ENCODE measurements around the gene ABCG8.
A peak's percentile ranks its signal among the peaks of the same experiment; 100 is the strongest.
"Not testable (repeated sequence)": the region's sequence is repeated elsewhere in the genome, so short reads cannot be mapped to it uniquely, and the experiment has no call there.

ABCG8 gene

DNA sequence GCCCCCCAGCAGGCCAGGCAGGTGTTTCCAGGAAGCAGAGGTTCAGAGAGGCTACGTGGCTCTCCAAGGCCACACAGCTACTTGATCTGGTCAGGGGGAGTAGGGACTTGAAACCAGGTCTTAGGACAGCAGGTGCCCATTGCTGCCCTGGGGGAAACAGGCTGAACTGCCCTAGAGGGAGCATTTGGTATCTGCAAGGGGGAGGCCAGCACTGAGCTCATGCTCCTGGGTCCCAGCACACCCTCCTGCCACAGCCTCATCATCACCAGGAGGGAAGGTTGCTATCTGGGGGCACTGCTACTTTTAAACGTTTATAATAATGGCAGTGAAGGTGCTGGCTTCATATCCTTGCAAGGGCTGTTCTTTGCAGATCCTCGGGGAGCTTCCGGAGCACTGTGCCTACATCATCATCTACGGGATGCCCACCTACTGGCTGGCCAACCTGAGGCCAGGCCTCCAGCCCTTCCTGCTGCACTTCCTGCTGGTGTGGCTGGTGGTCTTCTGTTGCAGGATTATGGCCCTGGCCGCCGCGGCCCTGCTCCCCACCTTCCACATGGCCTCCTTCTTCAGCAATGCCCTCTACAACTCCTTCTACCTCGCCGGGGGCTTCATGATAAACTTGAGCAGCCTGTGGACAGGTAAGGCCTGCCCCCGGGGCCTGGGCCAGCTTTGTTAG lies 36.1 kb downstream of the ABCG8 start:
- DNase-seq, result no peak

DNA sequence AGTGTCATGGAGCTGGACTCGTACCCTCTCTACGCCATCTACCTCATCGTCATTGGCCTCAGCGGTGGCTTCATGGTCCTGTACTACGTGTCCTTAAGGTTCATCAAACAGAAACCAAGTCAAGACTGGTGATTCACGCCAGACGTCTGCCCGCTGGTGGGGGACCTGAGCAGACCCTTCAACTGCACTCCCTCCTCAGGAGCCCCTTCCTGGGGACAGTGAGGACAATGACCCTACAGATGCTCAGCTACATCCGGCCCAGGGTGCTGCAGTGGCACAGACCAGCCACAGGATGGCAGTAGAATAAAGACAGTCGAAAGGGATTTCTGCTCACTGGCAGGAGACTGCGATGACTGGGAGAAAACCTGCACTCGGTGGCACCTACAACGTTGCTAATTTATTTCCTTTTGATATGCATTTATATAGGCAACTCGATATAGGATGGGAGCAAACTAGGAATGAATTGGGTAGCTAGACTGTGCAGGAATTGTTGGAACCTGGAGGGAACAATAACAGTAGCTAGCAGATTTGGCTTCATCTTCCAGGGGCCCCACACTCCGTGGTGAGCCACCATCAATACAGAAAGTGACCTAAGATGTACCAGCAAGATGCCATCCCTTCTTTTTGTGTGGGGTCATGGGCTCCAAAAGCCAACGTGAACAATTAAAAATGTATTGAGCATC lies 39.2 kb downstream of the ABCG8 start:
- DNase-seq, result peak; percentile 3

DNA sequence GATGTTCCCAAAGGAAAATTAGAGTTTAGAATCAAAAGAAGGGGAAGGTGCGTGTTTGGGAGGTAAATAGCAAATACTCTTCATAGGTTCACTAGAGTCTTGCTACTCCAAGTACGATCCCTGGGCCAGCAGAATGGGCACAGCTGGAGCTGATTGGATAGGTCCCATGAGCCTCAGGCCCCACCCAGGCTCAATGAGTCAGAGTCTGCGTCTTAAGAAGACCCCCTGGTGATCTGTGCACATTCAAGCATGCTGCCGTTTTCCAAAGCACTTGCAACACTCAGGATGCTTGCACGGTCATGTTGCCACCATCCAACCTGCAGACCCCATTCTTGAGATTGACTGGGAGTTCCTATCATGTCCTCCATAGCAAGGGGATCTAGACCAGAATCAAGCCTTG lies 40.5 kb downstream of the ABCG8 start:
- DNase-seq, result no peak

DNA sequence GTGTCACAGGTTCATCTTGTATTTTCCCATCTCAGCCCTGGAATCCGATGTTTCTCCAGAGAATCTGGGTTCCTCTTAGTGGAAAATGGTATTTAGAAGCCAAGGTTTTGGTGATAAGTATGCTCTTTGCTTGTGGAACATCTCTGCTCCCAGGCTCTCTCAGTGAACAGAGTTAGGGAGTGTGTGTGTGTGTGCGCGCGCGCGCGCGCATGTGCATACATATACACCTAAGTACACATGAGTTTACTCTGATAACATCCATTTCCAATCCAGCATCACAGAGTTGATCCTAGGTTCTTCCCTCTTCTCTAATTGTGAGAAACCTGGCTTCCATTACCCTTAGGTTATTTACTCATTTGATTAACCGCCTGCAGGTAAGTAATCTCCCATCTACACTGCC lies 41.7 kb downstream of the ABCG8 start:
- no peak for DNase-seq

DNA sequence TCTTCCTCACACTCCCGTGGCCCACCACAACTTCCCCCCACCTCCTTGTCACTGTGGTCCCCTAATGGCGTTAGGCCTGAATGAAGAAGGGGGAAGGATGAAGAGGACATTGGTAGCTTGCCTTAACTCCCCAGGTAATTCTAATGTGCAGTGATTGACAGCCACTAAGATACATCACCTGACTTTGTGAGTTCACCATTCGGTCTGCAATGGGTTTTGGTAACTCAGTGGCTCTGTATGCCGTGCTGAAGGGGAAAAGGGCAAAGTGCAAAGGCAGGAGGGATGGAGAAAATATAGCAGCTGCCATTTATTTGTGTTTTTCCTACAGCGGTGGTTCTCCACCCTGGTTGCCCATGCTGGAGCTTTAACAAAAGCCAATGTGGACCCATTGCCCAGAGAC lies 42.2 kb downstream of the ABCG8 start:
- no peak for DNase-seq

DNA sequence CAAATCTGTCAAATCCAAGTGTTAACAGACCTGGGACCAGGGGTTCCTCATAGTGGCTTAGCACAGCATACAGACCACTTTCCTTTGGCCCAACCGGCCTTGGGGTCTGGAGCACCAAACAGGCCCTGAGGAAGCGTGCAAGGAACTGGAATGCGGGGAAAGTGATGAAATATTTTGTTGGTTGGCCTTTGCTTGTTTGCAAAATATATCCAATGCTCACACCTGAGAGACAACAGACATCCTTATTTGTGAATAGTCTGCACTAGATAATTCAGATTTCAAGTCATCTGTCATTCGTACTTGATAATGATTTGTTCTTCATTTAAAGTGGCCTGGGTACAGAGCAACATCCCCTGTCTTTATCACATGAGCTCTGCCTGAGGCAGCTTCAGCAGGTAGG lies 43.5 kb downstream of the ABCG8 start:
- no peak for DNase-seq

DNA sequence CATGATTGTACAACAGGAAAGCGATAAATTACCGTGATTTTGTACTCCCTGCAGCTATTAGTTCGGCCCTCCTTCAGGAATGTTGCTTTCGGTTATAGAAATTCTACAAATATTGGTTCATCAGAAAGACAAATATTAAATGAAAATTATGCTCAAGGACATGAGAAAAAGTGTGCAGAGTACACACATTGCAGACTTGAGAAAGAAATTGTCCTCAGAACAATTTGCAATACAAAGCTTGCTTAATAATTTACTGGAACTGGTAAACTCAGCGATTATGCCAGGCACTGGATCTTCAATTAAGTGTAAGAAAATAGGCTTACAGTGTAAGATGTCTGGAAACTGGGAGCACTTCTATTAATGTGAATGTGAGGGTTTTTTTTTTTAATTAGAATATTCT lies 45.9 kb downstream of the ABCG8 start:
- DNase-seq, result no peak

DNA sequence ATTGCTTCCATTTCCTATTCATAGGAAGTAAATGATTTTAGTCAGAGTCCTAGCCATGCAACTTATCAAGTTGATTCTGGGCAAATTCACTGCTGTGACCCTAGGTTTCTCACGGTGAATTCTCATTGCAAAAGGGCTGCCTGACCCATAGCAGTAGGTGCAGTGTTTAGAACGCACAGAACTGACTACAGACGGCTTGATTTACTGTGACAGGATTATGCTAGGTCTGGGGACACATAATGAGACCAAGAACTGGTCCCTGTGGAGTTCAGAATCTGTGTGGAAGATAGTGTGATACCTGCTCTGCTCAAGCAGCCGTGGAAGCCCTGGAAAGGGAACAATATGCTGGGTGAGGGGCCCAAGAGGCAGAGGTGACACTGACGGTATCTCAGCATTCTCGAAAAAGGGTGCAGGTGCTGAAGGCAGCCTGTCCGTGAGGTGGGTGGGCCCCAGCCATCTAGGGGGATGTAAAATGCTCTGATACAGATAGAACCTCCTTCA lies 46.4 kb downstream of the ABCG8 start:
- DNase-seq, result no peak

DNA sequence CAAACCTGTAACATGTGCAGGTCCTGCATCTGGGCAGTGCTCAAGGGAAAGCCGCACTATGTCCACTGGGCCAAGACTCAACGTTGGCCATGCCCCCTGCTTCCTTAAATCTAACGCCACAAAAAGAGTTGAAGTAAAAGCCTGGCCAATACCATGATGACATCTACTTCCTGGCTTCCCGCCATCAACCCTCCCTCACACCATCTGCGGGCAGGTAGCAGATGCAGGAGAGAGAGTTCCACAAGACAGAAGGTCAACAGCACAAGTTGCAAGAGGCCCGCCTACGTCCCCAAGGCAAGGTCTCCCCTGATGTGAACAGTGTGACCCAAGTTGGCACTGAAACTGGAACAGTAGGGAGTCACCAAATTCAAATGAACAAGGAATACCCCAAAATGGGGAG lies 48.4 kb downstream of the ABCG8 start:
- DNase-seq, result no peak

DNA sequence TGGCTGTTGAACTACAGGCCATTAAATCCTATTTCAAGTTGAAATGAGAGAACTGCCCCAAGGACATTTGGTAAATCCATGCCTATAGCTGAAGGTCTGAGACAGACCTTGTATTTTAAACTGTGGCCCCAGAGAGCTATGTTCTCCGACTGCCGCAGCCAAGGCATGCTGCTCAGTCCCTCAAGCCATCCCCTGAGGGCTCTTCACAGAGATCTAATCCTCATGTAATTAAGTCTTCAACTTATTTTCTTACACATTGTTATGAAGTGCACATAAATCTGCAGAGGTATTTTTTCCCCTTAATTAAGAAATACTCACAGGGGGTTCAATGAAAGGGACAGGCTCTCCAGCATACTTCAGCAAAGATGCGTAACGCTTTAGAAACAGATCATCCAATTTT lies 50.6 kb downstream of the ABCG8 start:
- no peak for DNase-seq

DNA sequence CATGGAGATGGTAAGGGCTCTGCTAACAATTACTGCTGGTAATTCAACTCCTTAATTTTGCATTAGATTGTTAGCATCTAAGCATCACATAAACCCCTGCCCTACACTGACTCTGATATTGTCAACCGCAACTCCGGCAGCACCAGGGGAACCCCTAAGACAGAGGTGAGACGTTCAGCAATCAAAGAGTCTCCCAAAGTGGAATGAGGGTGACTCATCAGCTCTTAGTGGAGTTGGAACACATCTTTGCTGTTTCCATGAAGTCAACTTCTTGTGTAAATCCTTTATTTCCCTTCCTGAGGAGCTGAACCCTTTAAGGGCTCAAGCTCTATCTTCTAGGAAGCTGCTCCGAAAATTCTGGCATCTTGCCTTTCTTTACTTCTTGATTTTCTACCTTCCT lies 52.1 kb downstream of the ABCG8 start:
- no peak for DNase-seq

DNA sequence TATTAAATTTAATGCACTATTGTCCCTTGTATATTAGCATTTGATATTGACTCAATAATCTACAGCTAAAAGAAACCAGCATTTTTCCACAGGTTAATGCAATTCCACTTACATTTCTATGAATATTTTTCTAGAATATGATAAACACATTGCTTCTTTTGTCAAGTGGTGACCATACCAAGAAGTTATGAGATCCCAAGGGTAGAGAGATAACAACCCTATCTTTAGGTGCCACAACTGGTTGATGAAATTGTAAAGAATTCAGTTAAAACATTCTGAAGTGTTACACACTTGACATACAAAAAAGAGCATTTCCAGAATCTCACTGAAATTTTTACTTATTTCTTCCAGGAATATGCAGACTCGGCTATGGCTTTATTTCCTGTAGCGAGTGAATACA lies 56.0 kb downstream of the ABCG8 start:
- DNase-seq, result no peak

DNA sequence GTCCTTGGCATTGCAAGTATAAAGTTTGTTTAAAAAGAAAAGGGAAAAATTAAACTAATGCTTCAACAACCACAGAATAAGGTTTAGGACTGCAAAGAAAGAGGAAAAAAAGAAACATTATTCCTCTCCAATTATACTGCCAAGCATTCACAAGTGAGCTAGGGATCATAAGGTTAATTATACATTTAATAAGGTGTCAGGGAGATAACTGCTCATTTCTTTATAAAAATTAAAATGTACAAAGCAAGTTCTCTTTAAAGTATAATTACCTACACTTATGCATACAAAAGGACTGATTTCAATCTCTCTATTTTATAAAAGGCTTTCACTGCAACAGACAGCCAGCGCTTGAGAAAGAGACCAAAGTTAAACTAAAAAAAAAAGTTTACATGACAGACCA lies 58.1 kb downstream of the ABCG8 start:
- DNase-seq, result no peak

DNA sequence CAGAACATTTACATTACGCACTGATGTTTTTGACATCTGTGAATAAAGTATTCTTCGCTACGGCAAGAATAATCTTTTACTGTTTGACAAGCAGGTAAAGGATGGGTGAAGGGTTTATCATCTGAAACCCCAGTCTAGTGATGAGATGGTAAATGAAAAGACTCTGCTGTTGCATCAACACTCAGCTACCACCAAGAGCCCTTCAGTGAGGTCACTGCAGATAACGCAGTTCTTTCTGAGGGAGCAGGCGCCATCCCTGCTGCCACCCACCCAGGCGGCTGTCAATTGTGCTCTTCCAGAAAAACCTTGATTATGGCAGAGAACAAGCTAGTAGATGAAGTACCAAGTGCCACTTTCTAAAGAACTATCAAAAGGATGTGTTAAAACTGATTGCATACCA lies 58.7 kb downstream of the ABCG8 start:
- DNase-seq, result no peak

DNA sequence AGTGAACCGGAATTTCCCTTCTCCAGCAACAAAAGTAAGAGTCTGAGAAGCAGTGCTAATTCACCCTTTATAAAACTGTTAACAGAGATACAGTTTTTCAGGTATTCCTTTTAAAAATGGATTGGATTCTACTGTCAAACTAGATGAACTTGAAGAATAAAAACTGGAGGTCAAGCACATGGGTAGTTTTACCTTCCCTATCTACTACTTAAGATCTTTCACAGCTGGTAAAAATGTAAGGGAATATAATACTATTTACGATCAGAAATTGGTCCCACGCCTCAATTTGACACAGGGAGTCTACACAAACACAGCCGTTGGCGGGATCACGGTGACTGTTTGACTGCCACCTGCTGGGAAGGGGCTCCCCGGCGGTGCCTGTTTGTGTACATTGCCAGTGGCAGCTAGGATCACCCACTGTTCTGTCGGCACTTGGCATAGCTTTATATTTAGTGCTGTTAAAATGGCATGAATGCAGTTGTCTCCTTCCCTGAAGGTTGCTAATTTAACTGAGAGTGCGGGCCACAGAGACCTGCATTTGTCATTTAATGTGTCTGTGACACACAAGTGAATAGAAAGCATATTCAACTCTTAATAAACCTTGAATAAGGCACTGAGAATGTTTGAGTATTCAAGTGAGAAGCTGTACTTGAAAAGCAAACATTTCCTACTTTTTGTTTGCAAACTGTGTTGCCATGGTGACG lies 59.5 kb downstream of the ABCG8 start:
- no peak for DNase-seq

DNA sequence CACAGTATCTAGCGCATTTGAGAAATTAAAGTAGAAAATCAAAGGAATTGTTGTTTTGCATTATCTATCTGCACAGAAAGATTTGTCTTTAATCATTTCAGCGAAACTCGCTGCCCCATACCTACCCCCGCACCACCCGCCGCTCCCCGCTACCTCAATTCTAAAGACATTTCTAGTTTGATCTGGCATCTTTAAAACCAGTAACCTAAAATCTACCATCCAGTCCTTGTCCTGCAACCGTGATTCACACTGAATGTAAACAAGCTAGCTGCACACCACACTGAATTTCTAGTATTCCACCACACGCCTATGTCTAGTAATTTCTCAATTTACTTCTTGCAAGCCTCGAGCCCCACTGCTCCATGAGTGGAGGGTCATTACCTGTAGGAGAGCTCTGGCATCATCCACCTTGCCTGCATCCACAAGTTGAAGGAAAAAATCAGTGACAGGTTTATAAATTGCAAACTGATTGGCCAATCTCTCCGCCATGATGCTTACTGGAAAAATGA lies 60.1 kb downstream of the ABCG8 start:
- DNase-seq, result no peak

DNA sequence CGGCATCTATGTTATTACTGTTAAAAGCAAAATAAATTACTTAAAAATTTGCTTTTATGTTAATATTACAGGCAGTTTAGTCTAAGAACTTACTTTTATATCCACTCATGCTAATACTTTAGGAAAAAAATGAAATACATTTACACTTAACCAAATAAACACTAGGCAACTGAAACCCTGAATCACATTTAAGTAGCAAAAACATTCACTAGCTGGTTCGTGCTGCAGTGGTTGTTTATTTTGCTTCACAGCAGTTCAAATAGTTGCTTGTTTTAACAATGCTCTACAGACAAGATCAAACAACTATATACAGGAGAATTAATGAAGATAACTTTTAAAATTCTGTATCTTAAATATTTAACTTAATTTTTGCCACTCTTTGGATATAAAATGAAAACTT lies 60.8 kb downstream of the ABCG8 start:
- no peak for DNase-seq

DNA sequence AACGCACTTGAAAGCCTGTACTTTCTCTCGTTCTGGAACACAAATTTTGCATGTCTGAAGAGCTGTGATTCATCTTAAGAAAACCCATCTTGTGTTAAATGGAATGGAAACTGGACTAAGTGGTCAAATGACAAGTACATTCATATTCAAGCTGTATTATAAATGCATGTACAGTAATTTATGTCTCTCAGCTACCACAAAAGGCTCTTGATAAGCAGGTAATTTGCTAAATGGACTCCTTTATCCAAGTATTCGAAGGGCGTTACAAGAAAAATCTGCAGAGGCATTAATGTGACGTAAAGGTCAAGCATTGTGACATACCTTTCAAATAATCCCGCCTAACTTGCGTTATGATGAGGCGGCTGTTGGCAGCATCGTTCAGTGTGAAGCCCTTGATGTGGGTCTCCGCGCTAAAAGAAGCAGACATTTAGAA lies 66.6 kb downstream of the ABCG8 start:
- DNase-seq, result no peak

DNA sequence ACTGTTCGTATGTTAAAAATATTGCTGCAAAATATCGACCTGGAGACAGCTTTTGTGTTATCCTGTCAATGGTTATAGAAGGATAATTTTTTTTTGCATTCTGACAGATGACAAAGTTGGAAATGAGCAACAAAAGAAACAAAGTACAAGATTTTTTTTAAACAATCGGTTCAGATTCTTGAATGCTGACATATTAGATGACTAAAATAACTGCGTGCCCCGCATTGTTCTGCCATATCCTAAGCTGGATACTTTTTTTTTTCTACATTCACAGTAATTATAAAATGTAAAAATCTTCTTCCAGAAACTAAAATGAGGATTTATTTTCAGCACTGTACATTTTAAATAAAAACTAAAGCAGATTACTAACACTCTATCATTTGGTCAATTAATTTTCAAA lies 67.1 kb downstream of the ABCG8 start:
- DNase-seq, result no peak

DNA sequence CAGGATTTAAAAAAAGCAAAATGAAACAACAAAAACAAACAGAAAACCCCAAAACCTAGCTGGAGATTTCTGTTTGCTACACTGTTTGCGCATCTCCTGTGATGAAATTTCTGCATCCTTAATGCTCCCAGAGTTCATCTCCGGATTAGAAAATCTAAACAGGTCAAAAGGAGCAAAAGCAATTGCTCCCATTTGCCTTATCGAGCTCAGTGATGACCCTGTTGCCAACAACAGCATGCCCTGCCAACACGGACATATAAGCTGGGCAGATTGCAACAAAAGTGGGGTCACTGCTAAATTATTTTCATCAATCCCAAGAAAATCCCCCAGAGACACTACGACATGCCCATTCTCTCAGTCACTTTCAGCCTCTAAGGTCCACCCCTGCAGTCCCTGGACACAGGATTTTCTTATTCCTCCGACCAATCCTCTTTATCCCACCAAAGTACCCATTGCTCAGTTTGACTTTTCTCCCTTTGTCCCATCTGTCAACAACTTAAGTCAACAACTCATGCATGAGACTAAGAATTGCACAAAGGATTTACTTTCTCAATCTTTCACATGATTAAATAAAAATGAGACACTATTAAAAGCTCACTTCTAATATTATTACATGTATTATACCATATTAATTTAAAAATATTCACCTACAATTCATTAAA lies 67.8 kb downstream of the ABCG8 start:
- no peak for DNase-seq

DNA sequence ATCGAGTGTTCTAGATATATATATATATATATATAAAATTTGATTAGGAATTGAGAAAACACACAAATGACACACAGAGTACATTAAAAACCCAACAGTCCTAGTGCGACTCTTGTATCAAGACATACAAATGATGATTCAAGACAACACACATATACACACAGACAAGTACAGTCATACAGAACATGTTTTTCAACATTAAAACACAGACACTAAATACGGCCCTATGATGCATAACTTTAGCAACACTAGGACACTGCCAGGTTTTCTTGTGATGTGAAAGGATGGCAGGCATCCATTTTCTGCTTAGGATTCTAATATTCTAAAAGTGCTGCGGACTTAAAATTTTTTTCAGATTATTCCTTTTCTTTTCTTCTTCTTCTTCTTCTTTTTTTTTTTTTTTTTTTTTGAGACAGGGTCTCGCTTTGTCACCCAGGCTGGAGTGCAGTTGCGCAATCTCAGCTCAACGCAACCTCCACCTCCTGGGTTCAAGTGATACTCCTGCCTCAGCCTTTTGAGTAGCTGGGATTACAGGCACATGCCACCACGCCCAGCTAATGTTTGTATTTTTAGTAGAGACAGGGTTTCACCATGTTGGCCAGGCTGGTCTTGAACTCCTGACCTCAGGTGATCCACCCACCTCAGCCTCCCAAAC lies 72.5 kb downstream of the ABCG8 start:
- DNase-seq, result not testable (repeated sequence)

DNA sequence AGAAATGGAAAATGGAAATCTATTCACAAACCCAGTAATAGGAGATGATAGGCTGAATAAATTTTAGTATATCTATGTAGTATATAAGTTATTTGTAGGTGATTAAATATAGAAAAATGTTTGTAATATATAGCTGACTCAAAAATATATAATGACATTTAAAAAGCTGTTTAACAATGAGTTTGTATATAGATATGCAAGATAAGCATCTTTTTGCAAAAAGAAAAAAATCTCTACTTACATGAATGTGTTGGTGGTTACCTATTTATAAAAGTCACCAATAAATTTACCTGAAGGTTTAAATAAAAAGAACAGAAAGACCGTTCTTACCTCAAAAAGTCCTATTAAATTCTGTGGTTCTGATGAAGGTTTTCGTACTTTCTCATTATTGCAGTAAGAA lies 85.7 kb downstream of the ABCG8 start:
- no peak for DNase-seq

DNA sequence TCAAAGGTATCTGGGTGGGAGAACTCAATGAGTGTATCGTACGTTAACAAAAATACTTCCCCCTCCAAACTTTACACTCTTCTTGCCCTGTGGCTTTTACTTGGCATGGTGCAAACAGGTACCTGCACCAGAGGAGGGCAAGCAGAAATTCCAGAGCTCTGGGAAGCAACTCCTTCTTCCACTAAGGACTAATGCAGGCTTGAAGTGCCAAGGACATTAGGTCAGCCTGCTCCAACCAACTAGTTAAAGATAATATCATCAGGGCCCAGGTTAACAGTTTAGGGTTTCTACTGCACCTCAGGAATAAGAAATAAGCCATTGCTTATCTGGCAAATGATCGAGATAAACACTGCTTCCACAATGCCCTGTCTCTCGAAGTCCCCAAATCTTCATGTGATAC lies 86.7 kb downstream of the ABCG8 start:
- no peak for DNase-seq

Data from NK-92 treated with Interleukin-12 subunit alpha and Interleukin-12 subunit beta, amount 100 ng/mL, for 24 hours (cell line).